AG04449 (cell line): Measurements from ENCODE around the gene CRYBG1.

Experiments
- CTCF ChIA-PET: fragments of 350-600 bp; formaldehyde crosslinking; extraction: SDS; loops from one replicate; lab custom pipeline; 2021; ENCODE audit warnings: antibody characterized with exemption; lab: Yijun Ruan, JAX
- POLR2A ChIA-PET: fragments of 400-600, 350-600 bp; formaldehyde crosslinking; extraction: SDS; loops from one replicate; lab custom pipeline; 2020; ENCODE audit warnings: antibody characterized with exemption, inconsistent platforms; lab: Yijun Ruan, JAX
- DNase-seq: peaks from one replicate; pipeline ENCODE4 v3.0.0-alpha.2; 2010; ENCODE audit warnings: low read depth, low spot score
- H3K4me3 ChIP-seq: 2 replicates; pipeline ENCODE4 v1.5.1; 2011; ENCODE audit warnings: low read depth, mild to moderate bottlenecking, control low read depth, low read length
- CTCF ChIP-seq: IDR thresholded peaks from one replicate; pipeline ENCODE4 v1.5.1; 2011; ENCODE audit warnings: mild to moderate bottlenecking, moderate library complexity, low read length, control low read depth, inconsistent platforms; ENCODE audit not compliant: insufficient read depth; ENCODE audit errors: missing control alignments

CRYBG1 gene

DNA sequence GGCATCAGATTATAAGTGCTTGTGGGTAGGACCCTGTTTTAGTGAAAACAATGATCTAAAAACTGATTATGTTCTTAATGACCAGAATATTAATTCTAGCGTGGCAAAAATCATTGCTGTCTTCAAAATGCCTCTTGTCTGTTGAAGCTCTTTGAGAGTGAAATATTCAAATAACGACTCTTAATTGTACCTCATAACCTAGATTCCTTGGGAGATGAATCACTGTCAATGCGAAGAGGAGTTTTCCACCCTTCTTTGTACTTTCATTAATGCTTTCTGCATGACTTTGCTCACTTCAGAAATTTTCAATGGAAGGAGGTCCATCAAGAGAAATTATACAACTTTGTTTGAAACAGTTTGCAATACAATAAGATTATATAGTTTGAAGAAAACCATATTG lies 71.5 kb downstream of the CRYBG1 start:
- no peak overlapping the region for H3K4me3 ChIP-seq
- no peak for DNase-seq
- TF ChIP-seq CTCF = no peak
- ChIA-PET POLR2A (no interaction called here), CTCF (interaction anchor here (0.7 to 3.0 kb wide), 3 partner anchors 9 to 134 kb away, joined by 3 to 8 read pairs (median 4); no protein-coding TSS in a partner anchor)

DNA sequence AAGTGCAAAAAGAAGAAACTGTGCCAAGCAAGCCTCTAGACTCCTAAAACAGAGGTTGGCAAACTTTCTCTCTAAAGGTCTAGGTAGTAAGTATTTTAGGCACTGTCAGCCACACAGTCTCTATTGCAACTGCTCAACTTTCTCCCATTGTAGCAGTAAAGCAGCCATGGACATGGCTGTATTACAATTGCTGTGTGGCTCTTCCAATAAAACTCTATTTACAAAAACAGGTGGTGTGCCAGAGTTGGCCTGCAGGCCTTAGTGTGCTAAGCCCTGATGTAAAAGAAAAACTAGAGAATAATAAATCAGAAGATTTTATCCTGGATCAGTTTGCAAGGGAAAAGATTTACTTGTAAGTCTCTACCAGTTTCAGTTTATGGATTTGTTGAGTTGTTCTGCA lies 74.0 kb downstream of the CRYBG1 start:
- no peak for TF ChIP-seq CTCF
- CTCF ChIA-PET = interaction anchor here (1.2 to 3.0 kb wide), 3 partner anchors 11 to 132 kb away, joined by 3 to 8 read pairs (median 8); no protein-coding TSS in a partner anchor
- POLR2A ChIA-PET = no interaction called here
- H3K4me3 ChIP-seq = no peak overlapping the region
- DNase-seq = no peak

GRCh38 chr6:106439459-106439858 lies 78.9 kb downstream of the CRYBG1 start:
- no peak overlapping the region for H3K4me3 ChIP-seq
- TF ChIP-seq CTCF = no peak
- ChIA-PET POLR2A (no interaction called here), CTCF (interaction anchor here (0.6 to 15.9 kb wide), 4 partner anchors 10 to 542 kb away, joined by 3 to 926 read pairs (median 67); no protein-coding TSS in a partner anchor)
- no peak for DNase-seq

GRCh38 chr6:106440546-106440945 lies 80.0 kb downstream of the CRYBG1 start:
- H3K4me3 ChIP-seq = no peak overlapping the region
- ChIA-PET POLR2A (interaction anchor here (0.5 kb wide), 1 partner anchor 900 kb away, joined by 3 read pairs; no protein-coding TSS in a partner anchor), CTCF (interaction anchor here (0.8 to 15.9 kb wide), 9 partner anchors 9 to 557 kb away, joined by 3 to 926 read pairs (median 9); no protein-coding TSS in a partner anchor)
- no peak for TF ChIP-seq CTCF
- DNase-seq = no peak

- ChIA-PET POLR2A (no interaction called here), CTCF (interaction anchor here (0.7 to 15.9 kb wide), 12 partner anchors 10 to 555 kb away, joined by 3 to 926 read pairs (median 4); no protein-coding TSS in a partner anchor)
- no peak for TF ChIP-seq CTCF
- no peak for DNase-seq
- no peak overlapping the region for H3K4me3 ChIP-seq
Observed at GRCh38 chr6:106442395-106442794, 81.9 kb downstream of the CRYBG1 start.

GRCh38 chr6:106444777-106445507 lies 84.4 kb downstream of the CRYBG1 start:
- no peak overlapping the region for H3K4me3 ChIP-seq
- TF ChIP-seq CTCF = peak; percentile 64
- ChIA-PET POLR2A (no interaction called here), CTCF (interaction anchor here (0.7 to 15.9 kb wide), 43 partner anchors 9 to 1212 kb away, joined by 3 to 926 read pairs (median 4); no protein-coding TSS in a partner anchor)
- DNase-seq = no peak
